Left renal pelvis (tissue), 4 donors: ENCODE results near the gene DPM1. TPM values are rescaled to one million over a fixed set of nuclear protein-coding genes. Genes with fewer than 3 reads are reported as not detected.
"Not testable (repeated sequence)": the region's sequence is repeated elsewhere in the genome, so short reads cannot be mapped to it uniquely, and the experiment has no call there.

Source experiments
- DNase-seq, 4 donors: peaks; one replicate each; pipeline ENCODE4 v3.0.0-alpha.2; 2013; ENCODE audit warnings: low read depth in 4 of 4, low spot score in 3 of 4
- polyA plus RNA-seq, 4 donors: library from polyadenylated mRNA; unstranded; fragments of 120-200 nt; gene quantifications; one replicate each; pipeline ENCODE4 v1.2.1, GENCODE V29; 2013; ENCODE audit not compliant: insufficient read length in 4 of 4

DPM1 gene
- polyA plus RNA-seq, 4 donors = 54.4 to 82.1 (median 62.3) TPM

DNA sequence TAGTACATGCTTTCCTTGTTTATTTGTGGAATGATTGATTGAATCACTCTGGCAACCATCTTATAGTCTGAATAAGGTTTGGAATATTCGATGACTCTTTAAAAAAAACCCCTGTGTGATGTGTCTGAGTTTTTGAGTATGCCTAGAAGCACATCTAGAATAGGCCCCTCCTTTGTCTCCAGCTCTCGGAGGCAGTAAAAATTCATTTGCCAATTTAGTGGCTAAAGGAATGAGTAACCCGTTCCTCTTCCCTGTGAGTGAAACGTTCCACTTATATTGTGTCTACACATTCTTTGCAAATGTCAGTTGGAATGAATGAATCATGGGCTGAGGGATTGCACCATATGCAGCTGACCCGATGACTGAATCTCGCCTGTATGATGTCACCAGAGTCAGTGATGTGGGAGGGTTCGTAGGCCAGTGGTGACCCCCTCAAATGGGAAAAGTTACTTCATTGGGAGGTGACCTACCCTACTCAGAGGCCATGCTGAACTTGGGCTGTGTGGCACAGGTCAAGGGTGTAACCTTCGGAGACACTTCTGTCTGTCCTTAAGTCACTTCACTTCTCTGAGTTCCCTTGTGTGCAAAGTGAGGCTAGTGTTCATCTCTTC lies 21.8 kb upstream of the DPM1 start:
- DNase-seq = no peak

DNA sequence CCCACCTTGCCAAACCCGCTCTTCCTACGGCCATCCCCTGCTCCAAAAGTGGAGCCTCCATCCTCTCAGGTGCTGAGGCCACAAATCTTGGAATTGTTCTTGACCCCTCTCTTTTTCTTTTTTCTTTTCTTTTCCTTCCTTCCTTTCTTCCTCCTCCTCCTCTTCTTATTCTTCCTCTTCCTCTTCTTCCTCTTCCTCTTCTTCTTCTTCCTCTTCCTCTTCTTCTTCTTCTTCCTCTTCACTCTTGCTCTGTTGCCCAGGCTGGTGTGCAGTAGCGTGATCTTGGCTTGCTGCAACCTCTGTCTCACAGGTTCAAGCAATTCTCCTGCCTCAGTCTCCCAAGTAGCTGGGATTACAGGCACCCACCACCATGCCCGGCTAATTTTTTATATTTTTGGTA lies 20.2 kb upstream of the DPM1 start:
- not testable (repeated sequence) for DNase-seq

- no peak for DNase-seq
Measured at GRCh38 chr20:50977066-50978021, 19.0 kb upstream of the DPM1 start.

DNA sequence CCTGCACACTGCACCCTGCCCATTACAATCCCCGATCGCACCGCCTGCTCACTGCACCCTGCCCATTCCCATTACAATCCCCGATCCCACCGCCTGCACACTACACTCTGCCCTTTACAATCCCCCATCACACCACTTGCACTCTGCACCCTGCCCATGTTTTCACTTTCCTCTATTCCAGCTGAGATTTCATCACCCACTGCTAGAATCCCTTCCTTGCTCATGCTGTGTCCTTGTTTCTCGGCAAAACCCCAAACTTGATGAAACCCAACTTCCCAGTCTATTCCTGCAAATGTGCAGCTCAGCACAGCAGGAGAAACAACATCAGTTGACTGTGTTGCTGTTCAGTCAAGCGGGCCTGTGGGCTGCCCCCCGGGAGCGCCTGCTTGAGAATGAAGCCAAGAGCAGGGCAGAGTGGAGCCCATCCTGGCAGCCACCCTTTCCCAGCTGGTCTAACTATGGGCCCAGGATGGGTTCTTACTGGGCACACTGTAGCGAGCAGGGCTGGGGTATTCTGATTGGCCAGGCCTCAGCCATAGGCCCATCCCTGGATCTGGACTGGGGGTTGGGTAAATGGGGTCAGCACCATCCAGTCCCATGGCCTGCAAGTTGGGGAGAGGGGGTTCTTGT lies 17.5 kb upstream of the DPM1 start:
- DNase-seq = no peak

GRCh38 chr20:50969912-50970311 lies 11.6 kb upstream of the DPM1 start:
- DNase-seq = no peak

GRCh38 chr20:50969435-50969834 lies 11.1 kb upstream of the DPM1 start:
- no peak for DNase-seq

- DNase-seq = no peak
Measured at GRCh38 chr20:50968289-50968688, 10.0 kb upstream of the DPM1 start.

DNA sequence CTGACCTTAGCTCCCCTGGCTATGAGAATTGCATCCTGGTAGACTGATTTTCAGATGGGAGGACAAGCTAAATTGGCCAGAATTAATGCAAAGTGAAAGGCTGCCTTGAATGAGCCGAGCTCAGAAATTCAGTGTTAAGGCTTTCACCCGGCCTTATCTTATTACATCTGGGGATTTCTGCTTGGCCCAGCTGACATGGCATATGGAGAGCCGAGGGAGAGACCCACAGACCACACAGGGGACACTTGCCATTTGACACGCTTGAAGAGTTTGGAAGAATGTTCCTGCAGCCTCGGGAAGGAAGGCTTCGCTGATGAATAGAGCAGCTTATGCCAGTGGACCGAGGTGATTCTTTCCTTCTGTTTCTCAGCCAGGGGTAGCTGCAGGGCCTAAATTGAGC lies 9.3 kb upstream of the DPM1 start:
- DNase-seq = peak in 3 of 4 donors; percentile 24 to 62 (median 24)

DNA sequence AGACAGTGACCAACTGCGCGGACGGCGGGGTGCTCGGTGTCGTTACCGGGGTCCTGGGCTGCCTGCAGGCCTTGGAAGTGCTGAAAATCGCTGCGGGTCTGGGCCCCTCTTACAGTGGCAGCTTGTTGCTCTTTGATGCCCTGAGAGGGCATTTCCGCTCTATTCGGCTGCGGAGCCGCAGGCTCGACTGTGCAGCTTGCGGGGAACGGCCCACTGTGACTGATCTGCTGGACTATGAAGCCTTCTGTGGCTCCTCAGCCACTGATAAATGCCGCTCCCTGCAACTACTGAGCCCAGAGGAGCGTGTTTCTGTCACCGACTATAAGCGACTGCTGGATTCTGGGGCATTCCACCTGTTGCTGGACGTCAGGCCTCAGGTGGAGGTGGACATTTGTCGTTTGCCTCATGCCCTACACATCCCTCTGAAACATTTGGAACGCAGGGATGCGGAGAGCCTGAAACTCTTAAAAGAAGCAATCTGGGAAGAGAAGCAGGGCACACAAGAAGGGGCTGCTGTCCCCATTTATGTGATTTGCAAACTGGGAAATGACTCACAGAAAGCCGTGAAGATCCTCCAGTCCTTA lies 1.3 kb upstream of the DPM1 start:
- no peak for DNase-seq

GRCh38 chr20:50958615-50959542 lies 547 bp upstream of the DPM1 start, which contains the start of gene MOCS3:
MOCS3 (plus strand) TSS chr20:50958818; CDS start chr20:50958843, 25 bp downstream.
- DNase-seq = peak in 3 of 4 donors; percentile 84 to 87 (median 85)

GRCh38 chr20:50957276-50957675 lies 1.1 kb downstream of the DPM1 start:
- DNase-seq = no peak

GRCh38 chr20:50953821-50954220 lies 4.5 kb downstream of the DPM1 start:
- no peak for DNase-seq

GRCh38 chr20:50953196-50953595 lies 5.1 kb downstream of the DPM1 start:
- DNase-seq = no peak

- no peak for DNase-seq
Measured at GRCh38 chr20:50948132-50948785, 10.1 kb downstream of the DPM1 start.

DNA sequence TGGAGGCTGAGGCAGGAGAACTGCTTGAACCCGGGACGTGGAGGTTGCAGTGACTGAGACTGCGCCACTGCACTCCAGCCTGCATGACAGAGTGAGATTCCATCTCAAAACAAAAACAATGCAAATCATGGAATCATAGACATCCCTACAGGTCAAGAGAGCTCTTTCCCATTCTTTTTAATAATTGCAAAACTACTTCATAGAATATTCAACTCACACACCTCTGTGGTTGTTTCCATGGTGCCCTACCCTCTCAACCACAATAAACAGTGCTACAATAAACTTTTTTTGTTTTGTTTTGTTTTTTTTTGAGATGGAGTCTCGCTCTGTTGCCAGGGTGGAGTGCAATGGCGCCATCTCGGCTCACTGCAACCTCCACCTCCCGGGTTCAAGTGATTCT lies 15.3 kb downstream of the DPM1 start:
- DNase-seq = no peak

GRCh38 chr20:50933589-50933988 lies 24.7 kb downstream of the DPM1 start:
- no peak for DNase-seq

DNA sequence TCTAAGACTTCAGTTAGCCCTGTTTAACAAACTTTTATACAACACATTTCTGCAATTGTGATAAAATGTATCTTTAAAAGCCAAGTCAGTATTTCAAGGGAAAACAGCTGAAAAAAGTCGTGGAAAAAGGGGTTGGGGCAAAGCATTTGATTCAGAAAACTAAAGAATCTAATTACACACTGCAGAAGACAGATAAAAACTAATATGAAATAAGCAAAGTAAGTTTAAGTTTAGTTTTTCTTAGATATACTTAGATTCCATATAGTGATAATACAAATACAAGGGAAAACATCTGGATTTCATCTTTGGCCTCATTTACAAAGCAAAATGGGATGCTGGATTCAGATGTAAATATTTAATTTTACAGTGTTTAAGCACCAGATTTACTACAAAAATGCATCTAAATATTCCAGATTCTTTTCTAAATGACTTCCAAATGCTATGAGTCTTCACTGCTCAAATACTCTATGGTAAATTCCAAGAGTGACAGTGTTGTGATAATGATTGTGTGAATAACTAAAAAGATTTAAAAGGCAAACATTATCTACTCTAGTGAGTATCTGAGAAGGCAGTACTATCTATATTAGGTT lies 25.5 kb downstream of the DPM1 start:
- DNase-seq = no peak

- DNase-seq = no peak
Measured at GRCh38 chr20:50932016-50932485, 26.3 kb downstream of the DPM1 start.
